ENCODE data around the gene CCDC39. TPM values are rescaled to one million over a fixed set of nuclear protein-coding genes. Genes with fewer than 3 reads are reported as not detected.

The CCDC39 gene
- 1 to 10 TPM; 5.1 to 6.7 TPM for total RNA-seq
- 1 to 10 TPM in 1 of 2 donors, under 1 TPM in 1; 0.59 to 1.9 TPM for polyA plus RNA-seq
- long read RNA-seq, donor 1, partial matches to known transcripts = 11 of 11 reads
- long read RNA-seq, donor 1, other reads (novel, unspliced or antisense) = 0 of 11 reads
- long read RNA-seq, donor 2 = 0 reads
- long read RNA-seq, donor 3 = 0 reads
- long read RNA-seq, donor 4 = 0 reads
- long read RNA-seq, donor 5, partial matches to known transcripts = 18 of 32 reads
- long read RNA-seq, donor 5, other reads (novel, unspliced or antisense) = 13 of 32 reads

DNA sequence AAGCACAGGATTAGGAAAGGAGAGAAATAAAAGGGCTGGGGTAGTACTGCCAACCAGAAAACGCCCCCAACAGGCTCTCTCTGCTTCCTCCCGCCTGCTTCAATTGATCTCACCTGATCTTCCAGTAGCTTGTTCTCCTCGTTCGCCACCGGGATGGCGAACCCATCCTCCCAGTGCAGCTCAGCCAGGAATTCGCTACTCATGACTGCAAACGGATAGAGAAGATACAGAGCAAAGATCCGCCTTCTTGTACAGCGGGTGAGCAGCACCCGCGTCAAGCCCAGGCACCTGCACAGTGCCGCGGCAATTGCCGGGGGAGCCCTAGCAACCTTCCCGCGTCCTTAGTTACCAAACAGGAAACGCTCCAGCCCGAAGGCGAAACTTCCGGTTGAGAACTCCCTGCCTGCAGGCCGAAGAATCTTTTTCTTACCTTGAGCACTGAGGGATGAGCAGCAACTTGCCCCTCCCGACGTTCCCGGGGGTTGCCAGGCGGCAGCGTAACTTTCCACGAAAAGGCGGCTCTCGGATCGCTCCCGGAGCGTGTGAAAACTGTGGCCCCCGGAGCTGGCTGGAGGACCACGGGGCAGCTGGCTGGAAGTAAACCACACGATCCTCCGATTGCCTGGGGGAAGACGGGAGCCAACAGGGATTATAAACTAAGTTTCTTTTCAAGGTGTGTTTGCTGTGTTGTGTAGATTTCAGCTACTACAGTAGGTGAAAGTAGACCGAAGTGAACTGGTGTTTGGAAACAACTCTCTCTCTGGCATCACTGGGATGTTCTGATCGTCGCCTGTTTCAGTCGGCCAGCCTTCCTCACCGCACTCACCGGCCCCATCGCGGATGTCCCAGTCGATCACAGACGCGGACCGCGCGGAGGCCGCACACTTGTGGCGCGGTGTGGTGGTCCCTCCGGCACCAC, at the start of gene CCDC39:
CCDC39 (minus strand) TSS at position 312 of the 919 bp plus-strand sequence; CDS start at position 203, 109 bp downstream.
- ATAC-seq (ENCODE audit: insufficient read depth, low FRiP score) = peak; percentile 88
- Histone ChIP-seq H3K27ac (ENCODE audit: low read depth in 1 of 2, low read length in 1 of 2) (peak within 1 kb of the TSS in 1 of 2 donors; percentile 18), H3K9me3 (ENCODE audit: control insufficient read depth in 4 of 4, insufficient read depth in 3 of 4, low read length in 3 of 4) (no peaks in the 10 kb centered on the region), H3K4me1 (ENCODE audit: control insufficient read depth in 5 of 5, insufficient read depth in 5 of 5, low read length in 5 of 5) (peaks cover 0 to 16% (median 0%) of the 10 kb centered on the region in 5 donors), H3K9ac (ENCODE audit: insufficient read depth in 1 of 2, low read length in 2 of 2) (peak within 1 kb of the TSS; percentile 70 to 72), H3K27me3 (ENCODE audit: control insufficient read depth in 3 of 3, insufficient read depth in 3 of 3, low read length in 2 of 3) (peaks cover 0 to 25% (median 24%) of the 10 kb centered on the region in 3 donors), H3K4me3 (peak within 1 kb of the TSS; percentile 57), H3K36me3 (ENCODE audit: control insufficient read depth in 4 of 4, insufficient read depth in 4 of 4, low read length in 4 of 4) (no peaks in the 10 kb centered on the region)
- TF ChIP-seq, protein P1, sequence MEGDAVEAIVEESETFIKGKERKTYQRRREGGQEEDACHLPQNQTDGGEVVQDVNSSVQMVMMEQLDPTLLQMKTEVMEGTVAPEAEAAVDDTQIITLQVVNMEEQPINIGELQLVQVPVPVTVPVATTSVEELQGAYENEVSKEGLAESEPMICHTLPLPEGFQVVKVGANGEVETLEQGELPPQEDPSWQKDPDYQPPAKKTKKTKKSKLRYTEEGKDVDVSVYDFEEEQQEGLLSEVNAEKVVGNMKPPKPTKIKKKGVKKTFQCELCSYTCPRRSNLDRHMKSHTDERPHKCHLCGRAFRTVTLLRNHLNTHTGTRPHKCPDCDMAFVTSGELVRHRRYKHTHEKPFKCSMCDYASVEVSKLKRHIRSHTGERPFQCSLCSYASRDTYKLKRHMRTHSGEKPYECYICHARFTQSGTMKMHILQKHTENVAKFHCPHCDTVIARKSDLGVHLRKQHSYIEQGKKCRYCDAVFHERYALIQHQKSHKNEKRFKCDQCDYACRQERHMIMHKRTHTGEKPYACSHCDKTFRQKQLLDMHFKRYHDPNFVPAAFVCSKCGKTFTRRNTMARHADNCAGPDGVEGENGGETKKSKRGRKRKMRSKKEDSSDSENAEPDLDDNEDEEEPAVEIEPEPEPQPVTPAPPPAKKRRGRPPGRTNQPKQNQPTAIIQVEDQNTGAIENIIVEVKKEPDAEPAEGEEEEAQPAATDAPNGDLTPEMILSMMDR (IDR thresholded peaks at IDR 0.05; ENCODE audit: control extremely low read depth, extremely low read depth) = no peak
- WGBS, 2 donors = 1 to 2% methylated on average over 56 of the region's 56 CpGs
- peak; percentile 70 to 79 (median 73) for DNase-seq

- ATAC-seq (ENCODE audit: insufficient read depth, low FRiP score) (no peak), DNase-seq (no peak)
- Histone ChIP-seq H3K4me1 (ENCODE audit: control insufficient read depth in 5 of 5, insufficient read depth in 5 of 5, low read length in 5 of 5) (no peaks in the 10 kb centered on the region), H3K9me3 (ENCODE audit: control insufficient read depth in 4 of 4, insufficient read depth in 3 of 4, low read length in 3 of 4) (no peaks in the 10 kb centered on the region), H3K4me3 (no peak overlapping the region), H3K36me3 (ENCODE audit: control insufficient read depth in 4 of 4, insufficient read depth in 4 of 4, low read length in 4 of 4) (no peaks in the 10 kb centered on the region), H3K27me3 (ENCODE audit: control insufficient read depth in 3 of 3, insufficient read depth in 3 of 3, low read length in 2 of 3) (no peaks in the 10 kb centered on the region), H3K9ac (ENCODE audit: insufficient read depth in 1 of 2, low read length in 2 of 2) (no peak overlapping the region), H3K27ac (ENCODE audit: low read depth in 1 of 2, low read length in 1 of 2) (no peak overlapping the region)
- WGBS, 2 donors = 50 to 92% methylated on average over 1 of the region's 1 CpG
- TF ChIP-seq, protein P1 (IDR thresholded peaks at IDR 0.05; ENCODE audit: control extremely low read depth, extremely low read depth) = no peak
Measured at GRCh38 chr3:180720012-180720411, 40.7 kb upstream of the CCDC39 start.

- no peaks in the 10 kb centered on the region for H3K9me3 ChIP-seq (ENCODE audit: control insufficient read depth in 4 of 4, insufficient read depth in 3 of 4, low read length in 3 of 4)
- no peak overlapping the region for H3K4me3 ChIP-seq
- no peaks in the 10 kb centered on the region for H3K36me3 ChIP-seq (ENCODE audit: control insufficient read depth in 4 of 4, insufficient read depth in 4 of 4, low read length in 4 of 4)
- H3K9ac ChIP-seq (ENCODE audit: insufficient read depth in 1 of 2, low read length in 2 of 2) = no peak overlapping the region
- no peak for DNase-seq
- no peak overlapping the region for H3K27ac ChIP-seq (ENCODE audit: low read depth in 1 of 2, low read length in 1 of 2)
- ATAC-seq (ENCODE audit: insufficient read depth, low FRiP score) = no peak
- WGBS, 2 donors = 48 to 53% methylated on average over 2 of the region's 2 CpGs
- H3K4me1 ChIP-seq (ENCODE audit: control insufficient read depth in 5 of 5, insufficient read depth in 5 of 5, low read length in 5 of 5) = no peaks in the 10 kb centered on the region
- H3K27me3 ChIP-seq (ENCODE audit: control insufficient read depth in 3 of 3, insufficient read depth in 3 of 3, low read length in 2 of 3) = no peaks in the 10 kb centered on the region
- TF ChIP-seq, protein P1 (IDR thresholded peaks at IDR 0.05; ENCODE audit: control extremely low read depth, extremely low read depth) = no peak
Measured at GRCh38 chr3:180707896-180708295, 28.6 kb upstream of the CCDC39 start.
